SK-N-MC (cell line): Measurements from ENCODE around the gene CMSS1.

ENCODE experiments used
- EZH2 ChIP-seq: fragments of 200-600 bp; sonication (generic); IDR thresholded peaks from one replicate; pipeline ENCODE4 v1.6.1; 2017; ENCODE audit warnings: antibody characterized with exemption
- POLR2AphosphoS5 ChIP-seq: IDR thresholded peaks from 2 replicates; pipeline ENCODE4 v1.6.1; 2012; ENCODE audit warnings: mild to moderate bottlenecking, low read depth, low read length, borderline replicate concordance

GRCh38 chr3:99783011-99783573 lies 34.6 kb upstream of the CMSS1 start:
- TF ChIP-seq POLR2AphosphoS5 (no peak), EZH2 (no peak)
